A549 (cell line): ENCODE data around the gene TENT5A. TPM values are rescaled to one million over a fixed set of nuclear protein-coding genes. Genes with fewer than 3 reads are reported as not detected.
"Not testable (repeated sequence)": the region's sequence is repeated elsewhere in the genome, so short reads cannot be mapped to it uniquely, and the experiment has no call there.

ENCODE experiments used
- ATAC-seq, 2 experiments: fragments of 200-7000 bp in 1 of 2; fragments of >200 bp in 1 of 2; cut with Nextera tagmentation in 1 of 2; cut with Tn5 transposase in 1 of 2; 3 replicates each; pipeline versions ENCODE4 v1.8.0 to v1.9.1; 2018 to 2020; ENCODE audit warnings: mild to moderate bottlenecking in 1 of 2, moderate library complexity in 1 of 2
- CTCF ChIA-PET: fragments of 300-600 bp; sonication (Branson Sonifier 250); formaldehyde crosslinking; extraction: SDS; loops from one replicate; lab custom pipeline; 2021; ENCODE audit warnings: antibody characterized with exemption, inconsistent platforms; lab: Yijun Ruan, JAX
- POLR2A ChIA-PET: fragments of 350-600 bp; formaldehyde crosslinking; extraction: SDS; loops from one replicate; lab custom pipeline; 2021; ENCODE audit warnings: antibody characterized with exemption, inconsistent platforms; lab: Yijun Ruan, JAX
- DNase-seq, 2 experiments: peaks; one replicate each; pipeline versions ENCODE4 v3.0.0 to v3.0.0-alpha.2; 2011 to 2016; ENCODE audit warnings: low read depth in 1 of 2, low spot score in 1 of 2
- FAIRE-seq: peaks from 2 replicates; lab custom pipeline; 2011; peaks lifted over from hg19 to GRCh38; lab: Jason Lieb, UNC
- H3K27ac ChIP-seq, 2 experiments: fragments of >200 bp; sonication (Bioruptor Twin); formaldehyde crosslinking; 3 replicates each; pipeline ENCODE4 v1.5.1; 2016 to 2017
- H3K4me1 ChIP-seq: fragments of >200 bp; sonication (Bioruptor Twin); formaldehyde crosslinking; 3 replicates; pipeline ENCODE4 v1.6.1; 2016
- H3K4me2 ChIP-seq: fragments of >200 bp; sonication (Bioruptor Twin); formaldehyde crosslinking; 3 replicates; pipeline ENCODE4 v1.6.1; 2016
- H3K4me3 ChIP-seq: fragments of >200 bp; sonication (Bioruptor Twin); formaldehyde crosslinking; 3 replicates; pipeline ENCODE4 v1.5.1; 2016
- H3K9me3 ChIP-seq: fragments of >200 bp; sonication (Bioruptor Twin); formaldehyde crosslinking; 3 replicates; pipeline ENCODE4 v1.6.1; 2016
- ATOH8 ChIP-seq: fragments of 250-450 bp; sonication (Bioruptor Pico); IDR thresholded peaks from 2 replicates; pipeline ENCODE4 v1.5.0; 2020; ENCODE audit warnings: low read depth, mild to moderate bottlenecking, moderate library complexity
- CBX2 ChIP-seq: fragments of 200-600 bp; sonication (generic); IDR thresholded peaks from 2 replicates; pipeline ENCODE4 v1.6.1; 2016; ENCODE audit warnings: low read depth, mild to moderate bottlenecking, borderline replicate concordance
- FOSB ChIP-seq: fragments of 250-450 bp; sonication (Bioruptor Pico); IDR thresholded peaks from 2 replicates; pipeline ENCODE4 v1.5.0; 2020; ENCODE audit warnings: mild to moderate bottlenecking, moderate library complexity
- FOSL2 ChIP-seq, 2 experiments: fragments of 450-650 bp in 1 of 2; fragments of >200 bp in 1 of 2; sonication (Bioruptor Twin) in 1 of 2; formaldehyde crosslinking; IDR thresholded peaks; 2 replicates each; pipeline versions ENCODE4 v1.5.0 to v1.6.1; 2016 to 2020; ENCODE audit warnings: mild to moderate bottlenecking in 1 of 2, moderate library complexity in 1 of 2
- FOXS1 ChIP-seq: fragments of 250-450 bp; sonication (Bioruptor Pico); IDR thresholded peaks from 2 replicates; pipeline ENCODE4 v1.5.0; 2020; ENCODE audit warnings: mild to moderate bottlenecking, moderate library complexity
- GATA3 ChIP-seq: IDR thresholded peaks from 2 replicates; pipeline ENCODE4 v1.6.1; 2012; ENCODE audit warnings: borderline replicate concordance
- HEYL ChIP-seq: fragments of 250-450 bp; sonication (Bioruptor Pico); IDR thresholded peaks from 2 replicates; pipeline ENCODE4 v1.8.0; 2021; ENCODE audit warnings: mild to moderate bottlenecking, moderate library complexity
- HOXB13 ChIP-seq: fragments of 250-450 bp; sonication (Bioruptor Pico); IDR thresholded peaks from 2 replicates; pipeline ENCODE4 v1.5.0; 2020; ENCODE audit warnings: low read depth, mild to moderate bottlenecking, moderate library complexity
- MAFK ChIP-seq: fragments of 450-650 bp; IDR thresholded peaks from 2 replicates; pipeline ENCODE4 v1.6.1; 2014; ENCODE audit not compliant: partially characterized antibody
- MAX ChIP-seq: IDR thresholded peaks from 2 replicates; pipeline ENCODE4 v1.6.1; 2012
- MAZ ChIP-seq: fragments of 150-350 bp; IDR thresholded peaks from 2 replicates; pipeline ENCODE4 v1.6.1; 2014; ENCODE audit warnings: antibody characterized with exemption, low read depth, low read length, borderline replicate concordance
- POLR2A ChIP-seq: IDR thresholded peaks from 2 replicates; pipeline ENCODE4 v1.6.1; 2012; ENCODE audit warnings: mild to moderate bottlenecking, low read length
- RARB ChIP-seq: fragments of 250-450 bp; sonication (Bioruptor Pico); IDR thresholded peaks from 2 replicates; pipeline ENCODE4 v1.8.0; 2021; ENCODE audit warnings: mild to moderate bottlenecking, moderate library complexity
- REST ChIP-seq: fragments of 200-600 bp; sonication (generic); IDR thresholded peaks from 2 replicates; pipeline ENCODE4 v1.6.1; 2016; ENCODE audit warnings: antibody characterized with exemption, mild to moderate bottlenecking, moderate library complexity
- RNF2 ChIP-seq: fragments of 200-600 bp; sonication (generic); IDR thresholded peaks from 2 replicates; pipeline ENCODE4 v1.6.1; 2016; ENCODE audit warnings: low read depth, mild to moderate bottlenecking, antibody characterized with exemption, moderate library complexity, borderline replicate concordance
- SREBF2 ChIP-seq: fragments of 450-650 bp; IDR thresholded peaks from 2 replicates; pipeline ENCODE4 v1.6.1; 2014; ENCODE audit warnings: mild to moderate bottlenecking, moderate library complexity
- TFCP2L1 ChIP-seq: fragments of 250-450 bp; sonication (Bioruptor Pico); IDR thresholded peaks from 2 replicates; pipeline ENCODE4 v1.5.0; 2021; ENCODE audit warnings: mild to moderate bottlenecking
- ZC3H11A ChIP-seq: fragments of 450-650 bp; IDR thresholded peaks from 2 replicates; pipeline ENCODE4 v1.6.1; 2014; ENCODE audit warnings: antibody characterized with exemption, mild to moderate bottlenecking
- WGBS: methylation state at CpG from one replicate; pipeline ENCODE4 v1.1.6; 2017; ENCODE audit errors: missing lambda C conversion rate; 5-methylcytosine and 5-hydroxymethylcytosine counted together
- polyA plus RNA-seq, 4 experiments: library from polyadenylated mRNA; depleted of rRNA in 3 of 4; stranded (reverse); fragments of >200 nt; fragmentation: RNase III in 1 of 4; extraction: RNeasy Plus Mini Kit Qiagen cat#74134 plus additional on column Dnase treatment in 1 of 4; gene quantifications; 2 replicates in 3 of 4; 3 replicates in 1 of 4; pipeline ENCODE4 v1.2.3, GENCODE V29; 2011 to 2017

Gene TENT5A
- polyA plus RNA-seq, 2 of the 4 experiments (the other 2 are of a cell fraction) = 1.1 to 1.8 TPM

- Histone ChIP-seq H3K9me3 (no peaks in the 10 kb centered on the region), H3K27ac (no peak overlapping the region), H3K4me2 (no peak overlapping the region)
- FAIRE-seq (no peak), ATAC-seq (no peak)
- POLR2A ChIA-PET = no interaction called here
- 97% methylated on average over 2 of the region's 2 CpGs for WGBS
- CTCF ChIA-PET = no interaction called here
- no peak for TF ChIP-seq HOXB13 (CRISPR knock-in tag)
- no peak for TF ChIP-seq RARB
- TF ChIP-seq TFCP2L1 (CRISPR knock-in tag) = no peak
- TF ChIP-seq FOSL2 (IDR thresholded peaks at IDR 0.05) = no peak
- TF ChIP-seq FOSL2 (CRISPR knock-in tag; IDR thresholded peaks at IDR 0.05) = no peak
- TF ChIP-seq HEYL (CRISPR knock-in tag) = no peak
- TF ChIP-seq POLR2A = no peak
- no peak for TF ChIP-seq ZC3H11A
- no peak for TF ChIP-seq CBX2
- no peak for TF ChIP-seq GATA3
- TF ChIP-seq RNF2 = no peak
- TF ChIP-seq MAZ = no peak
- no peak for TF ChIP-seq FOXS1 (CRISPR knock-in tag)
- TF ChIP-seq MAX = no peak
- no peak for TF ChIP-seq SREBF2
- TF ChIP-seq ATOH8 (CRISPR knock-in tag) = no peak
- TF ChIP-seq MAFK = no peak
- TF ChIP-seq REST = no peak
- TF ChIP-seq, all 56 proteins: peak for 0
- no peak for DNase-seq
- no peak overlapping the region for H3K4me3 ChIP-seq
- no peaks in the 10 kb centered on the region for H3K4me1 ChIP-seq
Measured at GRCh38 chr6:81741689-81742088, 10.8 kb downstream of the TENT5A start.

GRCh38 chr6:81740591-81740990 lies 11.9 kb downstream of the TENT5A start:
- ATAC-seq, FAIRE-seq: not testable (repeated sequence)

GRCh38 chr6:81739230-81740195 lies 13.0 kb downstream of the TENT5A start:
- DNase-seq = no peak
- Histone ChIP-seq H3K4me3 (no peak overlapping the region), H3K4me2 (no peak overlapping the region), H3K27ac (no peak overlapping the region), H3K9me3 (no peaks in the 10 kb centered on the region; the same call in 2 of the 3 replicates), H3K4me1 (no peaks in the 10 kb centered on the region)
- ATAC-seq = no peak
- WGBS = 80% methylated on average over 6 of the region's 6 CpGs
- no peak for TF ChIP-seq FOSB (CRISPR knock-in tag)
- TF ChIP-seq MAFK = peak; percentile 38
- CTCF ChIA-PET = no interaction called here
- POLR2A ChIA-PET = no interaction called here
- FAIRE-seq = no peak

More at GRCh38 chr6:81740591-81740990, 11.9 kb downstream of the TENT5A start:
- H3K4me2 ChIP-seq, H3K9me3 ChIP-seq, H3K4me3 ChIP-seq, H3K27ac ChIP-seq, DNase-seq, H3K4me1 ChIP-seq, CTCF ChIA-PET, POLR2A ChIA-PET: not testable (repeated sequence)
